IPS DF 19.7 (cell line): ENCODE results near the gene STAM.
"Not testable (repeated sequence)": the region's sequence is repeated elsewhere in the genome, so short reads cannot be mapped to it uniquely, and the experiment has no call there.

Source experiments
- DNase-seq: peaks from one replicate; pipeline ENCODE4 v3.0.0-alpha.2; 2013; ENCODE audit warnings: low read depth, low spot score

STAM gene

GRCh38 chr10:17675638-17676037 lies 31.7 kb downstream of the STAM start:
- DNase-seq = no peak

- no peak for DNase-seq
Observed at GRCh38 chr10:17676919-17677318, 33.0 kb downstream of the STAM start.

- DNase-seq = no peak
Observed at GRCh38 chr10:17682236-17682946, 38.4 kb downstream of the STAM start.

GRCh38 chr10:17683541-17683940 lies 39.6 kb downstream of the STAM start:
- no peak for DNase-seq

- no peak for DNase-seq
Observed at GRCh38 chr10:17684537-17684936, 40.6 kb downstream of the STAM start.

GRCh38 chr10:17685233-17685840 lies 41.4 kb downstream of the STAM start:
- DNase-seq = no peak

- DNase-seq = no peak
Observed at GRCh38 chr10:17687117-17687831, 43.3 kb downstream of the STAM start.

GRCh38 chr10:17689137-17689536 lies 45.2 kb downstream of the STAM start:
- no peak for DNase-seq

GRCh38 chr10:17693009-17693408 lies 49.1 kb downstream of the STAM start:
- DNase-seq = no peak

- DNase-seq = no peak
Observed at GRCh38 chr10:17698696-17699095, 54.7 kb downstream of the STAM start.

GRCh38 chr10:17701301-17701700 lies 57.4 kb downstream of the STAM start:
- no peak for DNase-seq

- DNase-seq = no peak
Observed at GRCh38 chr10:17703706-17704105, 59.8 kb downstream of the STAM start.

- no peak for DNase-seq
Observed at GRCh38 chr10:17708821-17709220, 64.9 kb downstream of the STAM start.

- DNase-seq = no peak
Observed at GRCh38 chr10:17709492-17709891, 65.5 kb downstream of the STAM start.

- DNase-seq = no peak
Observed at GRCh38 chr10:17710181-17710580, 66.2 kb downstream of the STAM start.

- no peak for DNase-seq
Observed at GRCh38 chr10:17712053-17712452, 68.1 kb downstream of the STAM start.

- no peak for DNase-seq
Observed at GRCh38 chr10:17712717-17713471, 68.9 kb downstream of the STAM start.

GRCh38 chr10:17713758-17714157 lies 69.8 kb downstream of the STAM start:
- DNase-seq = no peak

GRCh38 chr10:17716161-17716560 lies 72.2 kb downstream of the STAM start:
- no peak for DNase-seq

GRCh38 chr10:17722317-17723014 lies 78.5 kb downstream of the STAM start:
- not testable (repeated sequence) for DNase-seq

GRCh38 chr10:17725703-17726102 lies 81.8 kb downstream of the STAM start:
- no peak for DNase-seq

GRCh38 chr10:17729630-17730029 lies 85.7 kb downstream of the STAM start:
- DNase-seq = no peak
